ENCODE data around the gene UGT1A3.

DNA sequence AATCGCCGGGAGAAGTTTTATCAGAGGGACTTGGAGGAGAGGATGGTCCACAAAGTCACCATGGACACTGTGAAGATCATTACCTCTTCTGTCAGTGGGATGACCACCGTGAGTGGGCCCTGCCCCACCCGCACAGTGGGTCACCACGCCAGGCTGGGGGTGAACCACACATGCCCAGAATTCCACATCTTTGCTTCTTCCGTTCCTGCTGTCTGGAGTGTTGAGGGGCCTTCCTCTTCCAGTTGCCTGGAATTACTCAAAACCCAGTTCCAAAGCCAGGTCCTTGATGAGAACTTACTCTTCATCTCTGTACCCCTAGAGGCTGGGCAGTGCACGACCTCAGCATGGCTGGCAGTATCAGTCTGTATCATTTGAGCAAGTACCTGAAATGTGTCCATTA lies 71.4 kb downstream of the UGT1A3 start:
- TF ChIP-seq, protein P1, sequence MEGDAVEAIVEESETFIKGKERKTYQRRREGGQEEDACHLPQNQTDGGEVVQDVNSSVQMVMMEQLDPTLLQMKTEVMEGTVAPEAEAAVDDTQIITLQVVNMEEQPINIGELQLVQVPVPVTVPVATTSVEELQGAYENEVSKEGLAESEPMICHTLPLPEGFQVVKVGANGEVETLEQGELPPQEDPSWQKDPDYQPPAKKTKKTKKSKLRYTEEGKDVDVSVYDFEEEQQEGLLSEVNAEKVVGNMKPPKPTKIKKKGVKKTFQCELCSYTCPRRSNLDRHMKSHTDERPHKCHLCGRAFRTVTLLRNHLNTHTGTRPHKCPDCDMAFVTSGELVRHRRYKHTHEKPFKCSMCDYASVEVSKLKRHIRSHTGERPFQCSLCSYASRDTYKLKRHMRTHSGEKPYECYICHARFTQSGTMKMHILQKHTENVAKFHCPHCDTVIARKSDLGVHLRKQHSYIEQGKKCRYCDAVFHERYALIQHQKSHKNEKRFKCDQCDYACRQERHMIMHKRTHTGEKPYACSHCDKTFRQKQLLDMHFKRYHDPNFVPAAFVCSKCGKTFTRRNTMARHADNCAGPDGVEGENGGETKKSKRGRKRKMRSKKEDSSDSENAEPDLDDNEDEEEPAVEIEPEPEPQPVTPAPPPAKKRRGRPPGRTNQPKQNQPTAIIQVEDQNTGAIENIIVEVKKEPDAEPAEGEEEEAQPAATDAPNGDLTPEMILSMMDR (IDR thresholded peaks at IDR 0.05; ENCODE audit: low read length), result no peak
- no peak for TF ChIP-seq EZH2phosphoT487 (IDR thresholded peaks at IDR 0.05; ENCODE audit: low read length)
- no peak for TF ChIP-seq EZH2 (optimal IDR thresholded peaks at IDR 0.05; ENCODE audit: low read depth, low read length)

All from MM.1S (cell line).